Upper lobe of left lung (tissue), 4 donors: Measurements from ENCODE around the gene CUL9.

Experiments used
- POLR2AphosphoS5 ChIP-seq, 2 donors: sonication (generic); formaldehyde crosslinking; IDR thresholded peaks; one replicate each; pipeline ENCODE4 v1.5.1; 2017; ENCODE audit warnings: antibody characterized with exemption in 2 of 2
- TF ChIP-seq, protein P1 (sequence below), 6 experiments: fragments of 450-650 bp in 4 of 6; fragments of 200-600 bp in 2 of 6; sonication (generic) in 2 of 6; IDR thresholded peaks; one replicate each; pipeline ENCODE4 v1.5.1; 2016 to 2019; ENCODE audit warnings: antibody characterized with exemption in 6 of 6

DNA sequence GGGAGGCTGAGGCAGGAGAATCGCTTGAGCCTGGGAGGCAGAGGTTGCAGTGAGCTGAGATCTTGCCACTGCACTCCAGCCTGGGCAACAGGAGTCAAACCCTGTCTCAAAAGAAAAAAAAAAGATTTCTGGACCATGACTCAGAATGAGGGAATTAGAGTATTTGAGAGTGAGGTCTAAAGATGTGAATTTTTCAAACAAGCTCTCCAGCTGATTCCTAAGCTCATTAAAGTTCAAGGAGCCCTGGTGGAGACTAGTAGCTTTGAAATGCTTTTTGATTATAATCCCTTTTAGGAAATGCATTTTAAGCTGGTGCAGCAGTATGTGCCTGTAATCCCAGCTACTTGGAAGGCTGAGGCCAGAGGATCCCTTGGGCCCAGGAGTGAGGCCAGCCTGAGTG lies 32.7 kb upstream of the CUL9 start:
- TF ChIP-seq, protein P1, sequence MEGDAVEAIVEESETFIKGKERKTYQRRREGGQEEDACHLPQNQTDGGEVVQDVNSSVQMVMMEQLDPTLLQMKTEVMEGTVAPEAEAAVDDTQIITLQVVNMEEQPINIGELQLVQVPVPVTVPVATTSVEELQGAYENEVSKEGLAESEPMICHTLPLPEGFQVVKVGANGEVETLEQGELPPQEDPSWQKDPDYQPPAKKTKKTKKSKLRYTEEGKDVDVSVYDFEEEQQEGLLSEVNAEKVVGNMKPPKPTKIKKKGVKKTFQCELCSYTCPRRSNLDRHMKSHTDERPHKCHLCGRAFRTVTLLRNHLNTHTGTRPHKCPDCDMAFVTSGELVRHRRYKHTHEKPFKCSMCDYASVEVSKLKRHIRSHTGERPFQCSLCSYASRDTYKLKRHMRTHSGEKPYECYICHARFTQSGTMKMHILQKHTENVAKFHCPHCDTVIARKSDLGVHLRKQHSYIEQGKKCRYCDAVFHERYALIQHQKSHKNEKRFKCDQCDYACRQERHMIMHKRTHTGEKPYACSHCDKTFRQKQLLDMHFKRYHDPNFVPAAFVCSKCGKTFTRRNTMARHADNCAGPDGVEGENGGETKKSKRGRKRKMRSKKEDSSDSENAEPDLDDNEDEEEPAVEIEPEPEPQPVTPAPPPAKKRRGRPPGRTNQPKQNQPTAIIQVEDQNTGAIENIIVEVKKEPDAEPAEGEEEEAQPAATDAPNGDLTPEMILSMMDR (IDR thresholded peaks at IDR 0.05), result no peak
- no peak for TF ChIP-seq POLR2AphosphoS5 (IDR thresholded peaks at IDR 0.05)
